Measurements from ENCODE around the gene CFDP1.

Gene CFDP1

DNA sequence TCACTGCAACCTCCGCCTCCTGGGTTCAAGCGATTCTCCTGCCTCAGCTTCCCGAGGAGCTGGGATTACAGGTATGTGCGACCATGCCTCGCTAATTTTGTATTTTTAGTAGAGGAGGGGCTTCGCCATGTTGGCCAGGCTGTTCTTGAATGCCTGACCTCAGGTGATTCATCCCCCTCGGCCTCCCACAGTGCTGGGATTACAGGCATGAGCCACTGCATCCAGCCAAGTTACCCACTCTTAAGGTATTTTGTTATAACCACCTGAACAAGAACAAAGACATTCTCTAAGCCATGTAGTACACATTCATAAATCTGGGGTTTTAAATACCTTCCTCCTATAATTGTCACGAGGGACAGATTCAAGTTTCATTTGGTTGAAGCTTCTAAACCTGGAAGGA lies 43.5 kb upstream of the CFDP1 start:
- TF ChIP-seq, protein P1, sequence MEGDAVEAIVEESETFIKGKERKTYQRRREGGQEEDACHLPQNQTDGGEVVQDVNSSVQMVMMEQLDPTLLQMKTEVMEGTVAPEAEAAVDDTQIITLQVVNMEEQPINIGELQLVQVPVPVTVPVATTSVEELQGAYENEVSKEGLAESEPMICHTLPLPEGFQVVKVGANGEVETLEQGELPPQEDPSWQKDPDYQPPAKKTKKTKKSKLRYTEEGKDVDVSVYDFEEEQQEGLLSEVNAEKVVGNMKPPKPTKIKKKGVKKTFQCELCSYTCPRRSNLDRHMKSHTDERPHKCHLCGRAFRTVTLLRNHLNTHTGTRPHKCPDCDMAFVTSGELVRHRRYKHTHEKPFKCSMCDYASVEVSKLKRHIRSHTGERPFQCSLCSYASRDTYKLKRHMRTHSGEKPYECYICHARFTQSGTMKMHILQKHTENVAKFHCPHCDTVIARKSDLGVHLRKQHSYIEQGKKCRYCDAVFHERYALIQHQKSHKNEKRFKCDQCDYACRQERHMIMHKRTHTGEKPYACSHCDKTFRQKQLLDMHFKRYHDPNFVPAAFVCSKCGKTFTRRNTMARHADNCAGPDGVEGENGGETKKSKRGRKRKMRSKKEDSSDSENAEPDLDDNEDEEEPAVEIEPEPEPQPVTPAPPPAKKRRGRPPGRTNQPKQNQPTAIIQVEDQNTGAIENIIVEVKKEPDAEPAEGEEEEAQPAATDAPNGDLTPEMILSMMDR (IDR thresholded peaks at IDR 0.05) = no peak

DNA sequence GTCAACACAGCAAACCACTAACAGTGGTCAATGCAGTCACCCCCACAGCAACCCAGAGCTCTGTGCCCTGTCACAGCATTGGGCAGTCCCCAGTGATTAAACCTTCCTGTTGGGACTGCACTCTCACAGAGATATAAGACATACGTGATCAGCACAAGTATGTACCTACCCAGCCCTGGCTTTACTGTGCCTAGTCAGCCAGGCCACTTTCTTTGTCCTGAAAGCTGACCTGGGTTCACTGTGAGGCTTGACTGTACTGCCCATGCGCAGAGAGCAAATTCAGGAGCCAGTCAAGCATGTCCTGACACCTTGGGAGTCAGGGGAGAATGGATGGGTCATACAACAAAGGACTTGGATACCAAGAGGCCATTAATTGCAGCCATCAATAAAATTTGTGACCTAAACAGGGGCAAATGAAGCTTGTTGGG lies 42.1 kb upstream of the CFDP1 start:
- TF ChIP-seq, protein P1 (IDR thresholded peaks at IDR 0.05) = no peak

DNA sequence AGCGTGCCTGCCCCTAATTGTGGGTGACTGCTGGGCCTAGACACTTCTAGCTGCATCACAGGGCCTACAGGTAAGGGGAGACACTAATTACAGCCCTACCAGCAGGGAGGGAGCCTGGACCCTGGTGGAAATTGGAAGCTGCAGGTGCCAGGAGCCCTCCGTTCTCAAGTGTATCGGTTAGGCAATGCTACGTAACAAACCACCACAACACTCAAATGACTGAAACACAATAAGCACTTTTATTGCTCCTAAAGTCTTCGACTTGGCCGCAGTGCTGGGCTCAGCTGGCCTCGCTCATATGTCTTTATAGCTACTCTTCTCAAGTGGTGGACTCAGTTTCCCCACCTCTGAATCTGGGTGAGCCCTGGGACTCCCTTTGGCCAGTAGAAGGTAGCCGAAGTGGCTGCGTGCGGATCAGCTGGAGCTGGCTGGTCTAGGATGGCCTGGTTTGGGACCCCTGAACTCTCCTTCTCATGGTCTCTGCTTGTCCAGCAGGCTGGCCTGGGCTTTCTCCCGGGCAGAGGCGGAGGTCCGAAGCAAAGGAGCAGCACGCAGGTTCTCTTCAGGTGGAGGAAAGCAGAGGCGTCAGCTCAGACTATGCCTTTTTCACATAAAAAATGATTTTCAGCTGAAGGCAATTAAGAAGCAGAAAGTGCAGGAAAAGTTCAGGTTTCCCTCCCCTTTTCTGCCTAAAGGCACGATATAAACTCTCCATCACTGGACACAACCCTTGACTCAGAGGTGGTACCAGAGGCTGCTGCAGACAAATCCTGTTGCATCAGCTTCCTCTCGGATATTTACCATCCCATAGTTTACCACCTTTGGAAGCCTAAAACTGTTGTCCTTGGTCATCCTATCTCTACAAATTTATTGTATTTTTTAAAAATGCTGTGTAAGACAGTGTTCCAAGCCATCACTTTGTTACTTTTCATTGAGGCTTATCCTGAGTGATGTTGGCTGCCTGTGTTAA lies 39.9 kb upstream of the CFDP1 start:
- TF ChIP-seq, protein P1 (IDR thresholded peaks at IDR 0.05) = no peak

DNA sequence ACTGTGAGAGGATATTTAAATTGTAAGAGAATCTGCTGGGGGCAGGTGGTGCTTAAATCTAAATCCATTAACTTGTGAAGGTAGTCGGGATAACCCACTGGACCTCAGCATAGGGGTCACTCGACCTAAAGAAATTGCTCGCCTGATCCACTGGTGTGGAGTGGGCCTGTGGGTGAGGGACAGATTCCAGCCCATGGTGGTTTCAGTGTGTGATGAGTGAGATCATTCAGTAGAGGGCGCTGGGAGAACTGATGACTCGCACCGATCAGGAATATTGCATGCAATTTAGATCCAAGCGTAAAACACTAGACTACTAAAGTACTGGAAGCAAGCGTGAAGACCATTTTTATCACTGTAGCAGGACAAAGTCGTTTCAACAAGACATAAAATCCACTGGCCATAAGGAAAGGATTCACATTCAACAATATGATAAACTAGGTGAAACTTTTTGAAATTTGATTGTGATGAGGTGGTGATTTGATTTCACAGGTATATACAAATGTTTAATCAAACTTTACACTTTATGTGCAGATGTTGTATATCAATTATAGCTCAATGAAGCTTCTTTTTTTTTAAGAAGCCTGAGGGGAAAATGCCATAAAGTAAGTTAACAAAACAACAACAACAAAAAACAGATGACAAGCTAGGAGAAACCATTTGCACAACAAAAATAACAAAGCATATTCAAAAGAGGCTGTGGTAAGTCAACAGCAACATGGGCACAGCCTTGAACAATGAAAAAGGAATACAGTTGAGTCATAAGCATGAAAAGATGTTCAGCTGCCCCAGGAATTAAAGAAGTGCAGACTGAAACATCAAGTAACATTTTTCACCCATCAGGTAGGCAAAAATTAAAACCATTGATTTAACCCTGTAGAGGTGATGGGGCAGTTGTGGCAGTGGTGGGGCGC lies 38.7 kb upstream of the CFDP1 start:
- TF ChIP-seq, protein P1 (IDR thresholded peaks at IDR 0.05) = peak; percentile 52

DNA sequence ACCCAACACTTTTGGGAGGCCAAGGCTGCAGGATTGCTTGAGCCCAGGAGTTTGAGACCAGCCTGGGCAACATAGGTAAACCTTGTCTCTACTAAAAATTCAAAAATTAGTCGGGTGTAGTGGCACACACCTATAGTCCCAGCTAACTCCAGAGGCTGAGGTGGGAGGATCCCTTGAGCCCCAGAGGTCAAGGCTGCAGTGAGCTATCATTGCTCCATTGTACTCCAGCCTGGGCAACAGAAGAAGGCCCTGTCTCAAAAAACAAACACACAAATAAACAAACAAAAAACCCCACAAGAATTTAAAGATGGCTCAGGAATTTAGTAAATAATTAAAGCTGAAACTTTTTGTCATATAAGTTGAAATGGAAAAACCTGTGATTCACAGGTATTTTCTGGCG lies 33.5 kb upstream of the CFDP1 start:
- TF ChIP-seq, protein P1 (IDR thresholded peaks at IDR 0.05) = no peak

DNA sequence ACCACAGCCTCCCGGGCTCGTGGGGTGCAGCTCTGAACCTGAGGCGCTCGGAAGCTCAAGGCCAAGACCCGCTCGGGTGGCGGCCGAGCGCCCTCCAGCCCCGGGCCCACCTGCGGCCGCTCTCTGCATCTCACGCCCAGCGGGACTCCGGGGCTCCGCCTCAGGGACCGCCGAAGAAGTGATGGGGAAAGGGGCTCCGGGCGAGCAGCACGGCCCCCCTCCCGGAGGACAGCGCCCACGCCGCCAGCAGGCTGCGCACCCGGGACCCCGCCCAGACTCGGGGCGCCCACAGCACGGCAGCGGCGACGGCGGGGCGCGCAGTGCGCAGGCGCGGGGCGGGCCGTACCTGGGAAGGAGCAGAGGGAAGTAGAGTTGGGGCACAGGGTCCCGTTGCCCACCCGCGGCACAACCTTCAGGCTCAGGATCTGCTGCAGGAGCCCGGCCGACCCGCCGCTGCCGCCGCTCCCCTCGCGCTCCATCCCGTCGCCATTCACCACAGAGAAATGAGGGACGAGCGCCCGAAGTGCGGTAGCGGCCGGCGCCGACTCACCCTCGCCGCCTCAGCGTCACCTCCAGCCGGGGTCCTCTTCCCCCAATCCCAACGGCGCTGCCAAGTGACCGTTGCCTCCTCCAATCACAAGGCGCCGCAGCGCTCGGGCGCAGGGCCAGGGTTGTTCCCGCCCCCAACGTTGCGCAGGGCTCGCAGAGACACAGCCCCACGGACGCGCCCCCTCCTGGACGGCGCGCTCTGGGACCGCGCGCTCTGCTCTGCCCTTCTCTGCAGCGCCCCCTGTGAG lies 31.0 kb upstream of the CFDP1 start, which contains the start of gene TMEM170A:
TMEM170A (minus strand) TSS at position 568 of the 797 bp plus-strand sequence; CDS start at position 479, 89 bp downstream.
- TF ChIP-seq, protein P1 (IDR thresholded peaks at IDR 0.05) = peak; percentile 100

DNA sequence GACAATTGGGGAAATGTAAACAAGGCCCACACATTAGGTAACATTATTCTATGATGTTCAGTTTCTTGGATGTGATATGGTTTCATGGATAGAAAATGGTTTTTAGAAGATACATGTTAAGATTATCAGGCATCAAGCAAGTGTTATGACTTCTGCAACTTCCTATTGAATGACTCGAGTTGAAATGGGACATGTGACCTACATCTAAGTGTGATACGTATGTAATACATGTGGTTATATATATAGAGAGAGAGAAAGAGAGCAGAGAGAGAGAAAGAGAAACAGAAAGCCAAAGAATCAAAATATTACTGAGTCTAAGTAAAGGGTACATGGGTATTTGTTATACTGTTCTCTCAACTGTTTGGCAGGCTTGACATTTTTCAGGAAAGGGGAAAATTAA lies 29.5 kb upstream of the CFDP1 start:
- TF ChIP-seq, protein P1 (IDR thresholded peaks at IDR 0.05) = no peak
